Urothelium cell line (cell line): Measurements from ENCODE around the gene IFIT2.
"Not testable (repeated sequence)": the region's sequence is repeated elsewhere in the genome, so short reads cannot be mapped to it uniquely, and the experiment has no call there.

Source experiments
- DNase-seq: peaks from one replicate; pipeline ENCODE4 v3.0.0; 2011; ENCODE audit warnings: low spot score, mixed read lengths
- FAIRE-seq: peaks from 2 replicates; lab custom pipeline; 2011; peaks lifted over from hg19 to GRCh38; lab: Jason Lieb, UNC

IFIT2 gene

DNA sequence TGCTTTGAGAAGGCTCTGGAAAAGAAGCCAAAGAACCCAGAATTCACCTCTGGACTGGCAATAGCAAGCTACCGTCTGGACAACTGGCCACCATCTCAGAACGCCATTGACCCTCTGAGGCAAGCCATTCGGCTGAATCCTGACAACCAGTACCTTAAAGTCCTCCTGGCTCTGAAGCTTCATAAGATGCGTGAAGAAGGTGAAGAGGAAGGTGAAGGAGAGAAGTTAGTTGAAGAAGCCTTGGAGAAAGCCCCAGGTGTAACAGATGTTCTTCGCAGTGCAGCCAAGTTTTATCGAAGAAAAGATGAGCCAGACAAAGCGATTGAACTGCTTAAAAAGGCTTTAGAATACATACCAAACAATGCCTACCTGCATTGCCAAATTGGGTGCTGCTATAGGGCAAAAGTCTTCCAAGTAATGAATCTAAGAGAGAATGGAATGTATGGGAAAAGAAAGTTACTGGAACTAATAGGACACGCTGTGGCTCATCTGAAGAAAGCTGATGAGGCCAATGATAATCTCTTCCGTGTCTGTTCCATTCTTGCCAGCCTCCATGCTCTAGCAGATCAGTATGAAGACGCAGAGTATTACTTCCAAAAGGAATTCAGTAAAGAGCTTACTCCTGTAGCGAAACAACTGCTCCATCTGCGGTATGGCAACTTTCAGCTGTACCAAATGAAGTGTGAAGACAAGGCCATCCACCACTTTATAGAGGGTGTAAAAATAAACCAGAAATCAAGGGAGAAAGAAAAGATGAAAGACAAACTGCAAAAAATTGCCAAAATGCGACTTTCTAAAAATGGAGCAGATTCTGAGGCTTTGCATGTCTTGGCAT is 4.8 kb downstream of the IFIT2 start:
- DNase-seq (no peak), FAIRE-seq (no peak)

DNA sequence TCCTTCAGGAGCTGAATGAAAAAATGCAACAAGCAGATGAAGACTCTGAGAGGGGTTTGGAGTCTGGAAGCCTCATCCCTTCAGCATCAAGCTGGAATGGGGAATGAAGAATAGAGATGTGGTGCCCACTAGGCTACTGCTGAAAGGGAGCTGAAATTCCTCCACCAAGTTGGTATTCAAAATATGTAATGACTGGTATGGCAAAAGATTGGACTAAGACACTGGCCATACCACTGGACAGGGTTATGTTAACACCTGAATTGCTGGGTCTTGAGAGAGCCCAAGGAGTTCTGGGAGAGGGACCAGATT is 5.4 kb downstream of the IFIT2 start:
- DNase-seq (no peak), FAIRE-seq (no peak)

DNA sequence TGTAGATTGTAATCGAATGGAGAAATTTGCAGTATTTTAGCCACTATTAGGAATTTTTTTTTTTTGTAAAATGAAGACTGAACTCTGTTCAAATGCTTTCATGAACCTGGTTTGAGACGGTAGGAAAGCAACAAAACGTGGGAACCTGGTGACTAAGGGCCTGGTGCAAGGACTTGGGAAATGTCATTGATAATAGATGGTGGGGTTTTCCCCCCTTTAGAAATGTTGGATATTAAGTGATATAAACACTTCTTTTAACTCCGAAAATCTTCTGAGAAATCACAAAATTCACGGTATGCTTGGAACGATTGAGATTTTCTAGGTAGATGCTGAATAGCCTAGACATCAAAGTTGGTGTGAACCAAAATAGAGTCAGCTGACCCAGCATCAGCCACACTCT is 6.4 kb downstream of the IFIT2 start:
- DNase-seq (no peak), FAIRE-seq (no peak)

DNA sequence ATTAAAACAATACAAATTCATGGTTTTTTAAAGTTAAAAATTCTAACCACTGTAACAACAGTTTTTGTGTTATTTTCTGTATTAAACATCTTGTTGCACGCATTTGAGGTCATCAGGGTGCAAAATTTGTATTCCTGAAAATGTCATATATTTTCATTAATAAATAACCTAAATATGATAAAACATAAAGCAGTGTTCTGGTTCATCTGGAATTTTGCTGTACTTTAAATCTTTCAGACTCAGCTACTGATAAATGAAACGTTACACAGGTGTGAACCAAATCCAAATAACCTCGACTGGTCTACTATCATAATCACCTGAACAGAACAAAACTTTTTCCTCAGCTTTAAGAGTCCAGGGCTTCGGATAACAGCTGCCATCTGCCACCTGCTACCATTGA is 6.9 kb downstream of the IFIT2 start:
- FAIRE-seq (no peak), DNase-seq (no peak)

DNA sequence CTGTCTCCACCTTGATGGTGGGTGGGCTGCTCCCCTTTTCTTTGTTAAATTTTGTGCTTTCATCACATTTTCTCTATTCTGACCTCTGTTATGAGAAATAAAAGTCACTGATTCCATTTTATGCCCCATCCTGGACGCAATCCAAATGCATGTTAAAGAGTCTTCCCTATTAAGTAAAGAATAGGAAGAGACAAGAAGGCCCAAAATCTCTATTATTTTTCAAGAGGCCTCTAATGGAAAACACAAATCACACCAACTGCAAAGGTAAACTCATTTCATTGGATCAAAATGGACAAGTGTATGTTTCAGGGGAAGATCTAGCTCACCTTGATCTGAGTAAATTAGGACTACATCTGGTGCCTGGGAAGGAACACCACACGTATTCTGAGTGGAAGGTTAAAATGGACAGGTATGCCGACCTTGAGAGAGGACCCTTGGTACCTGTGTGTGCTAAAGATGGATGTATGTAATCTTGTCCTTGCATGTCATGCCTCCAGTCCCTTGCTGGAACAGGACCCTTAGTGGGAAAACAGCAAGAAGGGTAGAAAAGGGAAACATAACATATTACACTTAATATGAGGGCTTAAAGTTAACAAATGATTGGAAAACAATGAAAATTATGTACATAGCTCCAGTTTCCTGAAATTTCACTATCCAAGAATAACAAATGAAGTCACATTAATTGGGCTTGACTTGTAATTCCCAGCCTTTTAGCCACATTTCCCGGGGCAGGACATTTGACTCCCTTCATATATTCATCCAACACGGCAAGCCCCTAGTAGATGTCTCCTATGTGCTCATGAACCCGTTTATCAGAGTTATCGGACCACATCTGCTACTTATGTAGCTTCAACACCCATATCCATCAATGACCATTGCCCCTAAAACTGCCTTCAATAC is 7.6 kb downstream of the IFIT2 start:
- no peak for FAIRE-seq
- no peak for DNase-seq

DNA sequence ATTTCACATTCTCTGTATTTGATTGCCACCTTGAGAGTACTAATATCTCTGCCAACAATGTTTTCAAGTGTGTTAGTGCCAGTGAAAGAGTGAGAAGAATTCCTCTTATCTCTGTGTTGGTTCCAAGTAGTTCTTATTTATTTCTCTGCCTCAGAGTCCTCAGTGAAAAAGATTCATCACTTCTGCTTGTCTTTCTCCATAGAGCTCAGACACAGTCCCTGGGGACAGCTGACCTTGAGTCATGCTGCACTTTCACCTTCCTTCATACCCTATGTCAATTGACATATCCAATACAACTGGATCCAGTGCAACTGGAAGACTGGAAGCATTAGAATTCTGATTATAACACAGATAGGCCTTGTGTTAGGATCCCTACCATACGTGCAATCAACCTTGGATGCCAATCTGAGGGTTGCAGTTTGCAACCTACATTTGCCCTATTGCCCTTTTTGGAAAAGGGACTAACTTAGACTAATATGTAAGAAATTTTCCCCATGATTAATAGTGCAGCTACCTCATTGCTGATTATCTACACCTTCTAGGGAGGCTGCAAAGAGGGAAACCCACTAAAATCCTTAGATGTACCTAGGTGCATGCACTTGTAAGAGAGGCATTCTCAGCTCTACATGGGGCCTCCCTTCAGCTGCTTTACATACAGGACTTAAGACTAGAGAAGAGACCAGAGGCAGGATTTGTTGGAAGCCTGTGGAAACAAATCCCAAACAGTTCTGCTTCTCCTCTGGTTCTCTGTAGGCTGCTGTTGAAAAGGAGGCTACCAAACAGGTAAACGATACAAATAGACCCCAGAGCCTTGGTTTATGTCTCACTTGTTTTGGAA is 8.4 kb downstream of the IFIT2 start:
- peak; percentile 5 for FAIRE-seq
- DNase-seq, result no peak

DNA sequence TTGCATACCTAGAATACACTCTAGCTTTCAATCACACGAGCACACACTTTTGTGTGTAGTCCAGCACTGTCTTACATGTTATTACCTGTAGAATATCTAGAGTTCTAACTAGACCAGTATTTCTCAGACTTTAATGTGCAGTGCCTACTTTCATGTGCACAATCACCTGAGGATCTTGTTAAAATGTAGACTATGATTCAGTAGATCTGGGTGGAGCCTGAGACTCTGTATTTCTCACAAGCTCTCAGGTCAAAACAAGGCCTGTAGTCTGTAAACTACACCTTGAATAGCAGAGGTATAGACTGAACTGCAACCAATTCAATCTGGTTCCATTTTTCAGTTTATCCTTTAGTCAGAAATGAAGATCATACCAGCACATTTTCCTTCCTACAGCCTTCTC is 11.1 kb downstream of the IFIT2 start:
- no peak for FAIRE-seq
- no peak for DNase-seq

DNA sequence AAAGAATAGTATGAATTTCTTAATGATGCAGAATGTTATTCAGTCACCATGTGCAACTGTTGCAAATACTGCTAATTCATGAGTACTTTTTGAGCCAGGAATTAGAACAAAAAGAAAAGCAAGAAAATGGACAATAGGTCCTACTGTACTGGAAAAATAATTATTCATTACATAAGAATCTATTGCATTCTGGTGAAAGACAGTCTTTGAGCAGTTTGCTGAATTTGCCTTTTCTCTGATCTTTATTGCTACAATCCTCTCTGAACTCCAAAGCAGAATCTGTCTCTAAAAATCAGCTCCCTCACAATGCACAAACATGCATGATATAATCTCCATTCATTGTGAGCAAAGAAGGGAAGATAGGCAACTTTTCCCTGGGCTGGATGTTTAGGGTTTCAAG is 12.8 kb downstream of the IFIT2 start:
- FAIRE-seq (no peak), DNase-seq (no peak)

DNA sequence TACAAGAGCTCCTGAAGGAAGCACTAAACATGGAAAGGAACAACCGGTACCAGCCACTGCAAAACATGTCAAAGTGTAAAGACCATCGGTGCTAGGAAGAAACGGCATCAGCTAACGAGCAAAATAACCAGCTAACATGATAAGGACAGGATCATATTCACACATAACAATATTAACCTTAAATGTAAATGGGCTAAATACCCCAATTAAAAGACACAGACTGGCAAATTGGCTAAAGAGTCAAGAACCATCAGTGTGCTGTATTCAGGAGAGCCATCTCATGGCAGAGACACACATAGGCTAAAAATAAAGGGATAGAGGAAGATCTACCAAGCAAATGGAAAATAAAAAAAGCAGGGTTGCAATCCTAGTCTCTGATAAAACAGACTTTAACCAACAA is 16.2 kb downstream of the IFIT2 start:
- DNase-seq, FAIRE-seq: not testable (repeated sequence)

DNA sequence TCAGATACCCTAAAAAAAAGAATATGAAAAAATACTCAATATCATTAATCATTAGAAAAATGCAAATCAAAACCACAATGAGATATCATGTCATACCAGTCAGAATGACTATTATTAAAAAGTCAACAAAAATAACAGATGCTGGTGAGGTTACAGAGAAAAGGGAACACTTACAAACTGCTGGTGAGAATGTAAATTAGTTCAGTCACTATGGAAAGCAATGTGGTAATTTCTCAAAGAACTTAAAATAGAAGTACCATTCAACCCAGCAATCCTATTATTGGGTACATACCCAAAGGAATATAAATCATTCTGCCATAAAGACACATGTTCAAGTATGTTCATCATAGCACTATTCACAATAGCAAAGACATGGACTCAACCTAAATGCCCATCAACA is 23.2 kb downstream of the IFIT2 start:
- not testable (repeated sequence) for DNase-seq, FAIRE-seq

DNA sequence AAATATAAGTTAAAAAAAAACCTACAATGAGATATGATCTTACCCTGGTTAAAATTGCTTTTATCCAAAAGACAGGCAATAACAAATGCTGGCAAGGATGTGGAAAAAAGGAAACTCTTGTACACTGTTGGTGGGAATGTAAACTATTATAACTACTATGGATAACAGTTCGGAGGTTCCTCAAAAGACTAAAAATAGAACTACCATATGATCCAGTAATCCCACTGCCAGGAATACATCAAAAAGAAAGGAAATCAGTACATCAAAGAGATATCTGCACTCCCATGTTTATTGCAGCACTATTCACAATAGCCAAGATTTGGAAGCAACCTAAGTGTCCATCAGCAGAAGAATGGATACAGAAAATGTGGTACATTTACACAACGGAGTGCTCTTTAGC is 24.0 kb downstream of the IFIT2 start:
- FAIRE-seq, DNase-seq: not testable (repeated sequence)

DNA sequence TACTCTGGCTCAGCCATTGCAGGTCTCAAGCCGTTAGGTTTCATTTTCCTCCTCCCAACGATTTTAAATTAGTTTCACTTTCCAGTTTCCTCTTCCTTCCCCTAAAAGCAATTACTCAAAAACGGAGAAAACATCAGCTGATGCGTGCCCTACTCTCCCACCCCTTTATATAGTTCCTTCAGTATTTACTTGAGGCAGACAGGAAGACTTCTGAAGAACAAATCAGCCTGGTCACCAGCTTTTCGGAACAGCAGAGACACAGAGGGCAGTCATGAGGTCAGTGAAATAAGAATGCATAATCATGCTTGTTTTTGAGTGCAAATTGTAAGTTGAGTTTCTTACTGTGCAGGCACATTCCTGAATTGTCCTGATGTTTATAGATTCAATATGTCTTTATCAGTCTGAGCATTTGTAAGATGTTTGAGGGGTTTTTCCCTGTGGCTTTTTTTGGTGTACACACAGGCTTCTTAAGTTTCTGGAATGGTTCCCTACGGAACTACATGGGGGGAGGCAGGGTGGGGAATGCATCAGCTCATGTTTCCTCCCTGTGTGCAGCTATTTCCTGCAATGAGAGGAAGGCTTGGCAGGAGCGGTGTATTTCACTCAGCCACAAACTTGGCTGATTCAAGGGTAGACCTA is 26.1 kb downstream of the IFIT2 start, which contains the start of gene IFIT3:
IFIT3 (plus strand) TSS at position 195 of the 639 bp plus-strand sequence; CDS start at position 272, 77 bp downstream.
- FAIRE-seq (no peak), DNase-seq (peak; percentile 77)

DNA sequence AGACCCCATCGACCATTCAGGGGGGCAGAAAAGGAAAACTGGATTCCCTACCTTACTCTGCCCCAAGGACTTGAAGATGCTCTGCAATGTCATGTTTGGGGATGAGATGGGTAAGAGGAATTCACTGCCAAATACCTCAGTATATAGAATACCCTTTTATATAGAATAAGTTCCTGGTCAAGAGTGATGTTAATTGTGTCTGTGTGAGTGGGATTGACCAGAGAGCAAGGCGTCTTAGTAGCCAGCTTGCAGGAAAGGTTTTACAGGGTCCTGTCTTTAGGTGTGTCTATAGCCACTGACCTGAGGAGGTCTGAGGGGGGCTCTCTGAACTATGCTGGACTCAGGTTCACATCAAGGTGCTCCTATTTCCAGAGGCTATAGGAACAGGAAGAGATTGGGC is 27.3 kb downstream of the IFIT2 start:
- FAIRE-seq (no peak), DNase-seq (no peak)

DNA sequence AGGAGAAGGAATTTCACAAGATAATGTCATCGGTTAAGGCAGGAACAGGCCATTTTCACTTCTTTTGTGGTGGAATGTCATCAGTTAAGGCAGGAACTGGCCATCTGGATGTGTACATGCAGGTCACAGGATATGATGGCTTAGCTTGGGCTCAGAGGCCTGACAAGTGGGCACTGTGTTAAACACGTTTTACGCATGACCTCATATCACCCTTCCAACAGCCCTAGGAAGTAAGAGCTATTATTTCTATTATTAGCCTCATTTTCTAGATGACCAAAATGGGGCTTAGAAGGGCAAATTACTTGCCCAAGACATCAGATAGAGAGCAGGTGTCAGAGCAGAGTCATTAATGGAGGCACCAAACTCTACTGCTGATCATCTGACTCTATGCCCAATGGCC is 28.2 kb downstream of the IFIT2 start:
- FAIRE-seq, DNase-seq: not testable (repeated sequence)

DNA sequence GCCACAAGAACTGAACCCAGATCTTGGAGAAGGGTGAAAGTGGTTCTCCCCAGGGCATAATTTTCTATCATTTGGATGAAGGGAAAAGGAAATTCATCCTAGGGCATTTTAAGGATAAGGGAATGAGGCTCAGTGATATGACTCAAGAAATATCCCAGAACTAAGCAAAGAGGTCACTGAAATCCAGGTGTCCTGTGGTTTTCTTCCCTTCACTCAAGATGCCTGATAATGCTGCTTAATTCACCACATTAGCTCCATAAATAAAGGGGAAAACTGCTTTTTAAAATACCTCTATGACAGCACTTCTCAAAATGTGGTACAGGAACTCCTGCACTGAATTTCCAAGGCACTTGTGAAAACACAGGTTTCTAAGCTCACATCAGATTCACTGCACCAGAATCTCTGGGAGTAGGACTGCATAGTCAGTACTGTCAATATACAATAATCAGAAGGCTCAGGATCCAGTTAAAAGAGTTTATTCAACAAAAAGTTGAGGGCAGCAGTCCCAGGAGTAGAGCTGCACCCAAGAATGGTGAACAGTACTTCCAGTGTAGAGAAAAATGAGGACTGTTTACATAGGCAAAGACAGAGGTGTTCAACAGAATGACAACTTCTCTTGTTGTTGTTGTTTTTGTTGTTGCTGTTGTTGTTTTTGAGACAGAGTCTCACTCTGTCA is 28.8 kb downstream of the IFIT2 start:
- FAIRE-seq, result no peak
- DNase-seq, result no peak

DNA sequence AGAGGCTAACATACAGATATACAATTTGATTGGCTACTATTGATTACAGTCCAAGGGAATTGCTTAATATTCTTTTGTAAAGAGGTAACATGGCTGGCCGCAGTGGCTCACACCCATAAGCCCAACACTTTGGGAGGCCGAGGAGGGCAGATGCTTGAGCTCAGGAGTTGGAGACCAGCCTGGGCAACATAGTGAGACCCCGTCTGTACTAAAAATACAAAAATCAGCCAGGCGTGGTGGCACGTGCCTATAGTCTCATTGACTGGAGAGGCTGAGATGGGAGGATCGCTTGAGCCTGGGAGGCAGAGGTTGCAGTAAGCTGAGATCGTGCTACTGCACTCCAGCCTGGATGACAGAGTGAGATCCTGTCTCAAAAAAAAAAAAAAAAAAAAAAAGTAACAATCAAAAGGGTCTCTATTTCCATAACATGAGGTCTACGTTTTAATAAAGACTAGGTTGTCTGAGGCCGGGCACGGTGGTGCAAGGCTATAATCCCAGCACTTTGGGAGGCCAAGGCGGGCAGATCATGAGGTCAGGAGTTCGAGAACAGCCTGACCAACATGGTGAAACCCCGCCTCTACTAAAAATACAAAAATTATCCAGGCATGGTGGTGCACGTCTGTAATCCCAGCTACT is 29.8 kb downstream of the IFIT2 start:
- DNase-seq, FAIRE-seq: not testable (repeated sequence)

DNA sequence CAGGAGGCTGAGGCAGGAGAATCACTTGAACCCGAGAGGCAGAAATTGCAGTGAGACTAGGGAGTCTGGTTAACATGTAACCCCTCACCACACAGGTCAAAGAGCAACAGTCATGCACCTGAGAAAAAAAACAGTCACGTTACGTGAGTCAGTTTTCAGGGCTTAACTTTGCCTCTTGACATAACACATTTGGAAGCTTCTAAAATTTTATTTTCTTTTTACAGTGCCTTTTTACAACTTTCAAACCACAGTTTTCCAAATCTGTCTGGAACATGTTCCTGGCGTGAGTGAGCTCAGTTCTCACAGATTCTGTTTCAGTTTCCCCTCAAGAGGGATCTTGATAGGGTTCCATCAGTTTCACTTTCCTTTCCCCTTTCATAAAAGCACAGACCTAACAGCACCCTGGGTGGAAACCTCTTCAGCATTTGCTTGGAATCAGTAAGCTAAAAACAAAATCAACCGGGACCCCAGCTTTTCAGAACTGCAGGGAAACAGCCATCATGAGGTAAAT is 30.3 kb downstream of the IFIT2 start:
- FAIRE-seq (no peak), DNase-seq (no peak)

DNA sequence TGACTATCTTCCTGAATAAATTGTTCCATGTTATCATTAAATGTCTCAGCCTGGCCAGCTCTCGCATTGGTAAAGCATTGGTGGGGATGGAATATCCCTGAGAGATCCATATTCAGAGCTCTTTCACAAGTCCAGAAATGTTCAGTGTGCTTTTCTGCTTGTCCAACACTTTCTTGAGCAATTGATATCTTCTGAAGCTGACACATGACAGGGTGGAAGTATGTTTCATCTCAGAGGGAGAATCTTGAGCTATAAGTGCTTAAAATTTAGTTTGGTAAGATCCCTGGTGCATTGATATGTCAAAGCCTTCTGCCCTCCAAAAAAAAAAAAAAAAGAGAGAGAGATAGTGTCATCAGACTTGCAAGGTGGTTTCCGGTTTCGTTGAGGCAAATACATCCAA is 33.4 kb downstream of the IFIT2 start:
- DNase-seq (no peak), FAIRE-seq (no peak)

DNA sequence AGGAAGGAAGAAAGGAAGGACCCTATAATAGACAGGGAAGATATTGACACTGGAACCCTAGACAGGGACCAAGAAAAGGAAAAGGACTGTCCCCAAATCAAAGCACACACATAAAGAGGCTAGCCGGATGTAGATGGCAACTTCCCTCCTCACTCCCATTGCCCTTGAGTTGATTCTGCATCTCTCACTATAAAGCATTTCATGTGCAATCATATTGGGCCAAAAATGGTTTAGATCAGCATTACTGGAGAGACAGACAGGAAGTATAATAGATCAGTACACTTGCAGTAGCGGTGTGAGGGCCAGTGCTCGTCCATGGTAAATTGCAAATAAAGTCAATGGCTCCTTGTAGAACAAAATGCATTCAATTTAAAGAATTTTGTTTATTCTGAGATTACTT is 34.4 kb downstream of the IFIT2 start:
- DNase-seq (no peak), FAIRE-seq (no peak)
